Left hindlimb (tissue), 1 donor: ENCODE measurements around the gene GRM7.

Experiments
- DNase-seq: peaks from one replicate; pipeline ENCODE4 v3.0.0-alpha.2; 2018

Gene GRM7

GRCh38 chr3:6985848-6986247 lies 124.9 kb downstream of the GRM7 start:
- DNase-seq: no peak

- DNase-seq: no peak
Measured at GRCh38 chr3:6989608-6990291, 128.8 kb downstream of the GRM7 start.

GRCh38 chr3:6994081-6994668 lies 133.3 kb downstream of the GRM7 start:
- no peak for DNase-seq

GRCh38 chr3:7000501-7000900 lies 139.6 kb downstream of the GRM7 start:
- DNase-seq: no peak

- DNase-seq: no peak
Measured at GRCh38 chr3:7001370-7001769, 140.5 kb downstream of the GRM7 start.

- no peak for DNase-seq
Measured at GRCh38 chr3:7015683-7016440, 154.9 kb downstream of the GRM7 start.

GRCh38 chr3:7025581-7026300 lies 164.8 kb downstream of the GRM7 start:
- DNase-seq: no peak

GRCh38 chr3:7029562-7029961 lies 168.6 kb downstream of the GRM7 start:
- no peak for DNase-seq

GRCh38 chr3:7038394-7038793 lies 177.5 kb downstream of the GRM7 start:
- DNase-seq: no peak

- no peak for DNase-seq
Measured at GRCh38 chr3:7062714-7063113, 201.8 kb downstream of the GRM7 start.

GRCh38 chr3:7070461-7070860 lies 209.5 kb downstream of the GRM7 start:
- DNase-seq: no peak

- no peak for DNase-seq
Measured at GRCh38 chr3:7074217-7074616, 213.3 kb downstream of the GRM7 start.

GRCh38 chr3:7075117-7075516 lies 214.2 kb downstream of the GRM7 start:
- DNase-seq: no peak

- no peak for DNase-seq
Measured at GRCh38 chr3:7075901-7076300, 215.0 kb downstream of the GRM7 start.

GRCh38 chr3:7082244-7082643 lies 221.3 kb downstream of the GRM7 start:
- DNase-seq: no peak

- no peak for DNase-seq
Measured at GRCh38 chr3:7086417-7086816, 225.5 kb downstream of the GRM7 start.

- no peak for DNase-seq
Measured at GRCh38 chr3:7095116-7095515, 234.2 kb downstream of the GRM7 start.

- DNase-seq: no peak
Measured at GRCh38 chr3:7100136-7100535, 239.2 kb downstream of the GRM7 start.

- DNase-seq: no peak
Measured at GRCh38 chr3:7106635-7107034, 245.7 kb downstream of the GRM7 start.

- DNase-seq: no peak
Measured at GRCh38 chr3:7112523-7113056, 251.7 kb downstream of the GRM7 start.

- no peak for DNase-seq
Measured at GRCh38 chr3:7144697-7145308, 283.9 kb downstream of the GRM7 start.

- DNase-seq: no peak
Measured at GRCh38 chr3:7146529-7146928, 285.6 kb downstream of the GRM7 start.

- no peak for DNase-seq
Measured at GRCh38 chr3:7158516-7158915, 297.6 kb downstream of the GRM7 start.
